Stomach (tissue), 4 donors: Measurements from ENCODE around the gene MYLK3.

Source experiments
- POLR2A ChIP-seq, 4 donors: fragments of 450-650 bp; IDR thresholded peaks; one replicate each; pipeline ENCODE4 v1.6.1; 2016; ENCODE audit warnings: antibody characterized with exemption in 4 of 4, control low read depth in 2 of 4, mild to moderate bottlenecking in 1 of 4, moderate library complexity in 1 of 4
- TF ChIP-seq, protein P1 (sequence below), 7 experiments: fragments of 450-650 bp in 4 of 7; fragments of 200-600 bp in 3 of 7; sonication (generic) in 3 of 7; IDR thresholded peaks; one replicate each; pipeline ENCODE4 v1.5.1; 2016 to 2019; ENCODE audit warnings: antibody characterized with exemption in 7 of 7, control low read depth in 2 of 7, mild to moderate bottlenecking in 1 of 7

- TF ChIP-seq POLR2A (IDR thresholded peaks at IDR 0.05), result no peak
- TF ChIP-seq, protein P1, sequence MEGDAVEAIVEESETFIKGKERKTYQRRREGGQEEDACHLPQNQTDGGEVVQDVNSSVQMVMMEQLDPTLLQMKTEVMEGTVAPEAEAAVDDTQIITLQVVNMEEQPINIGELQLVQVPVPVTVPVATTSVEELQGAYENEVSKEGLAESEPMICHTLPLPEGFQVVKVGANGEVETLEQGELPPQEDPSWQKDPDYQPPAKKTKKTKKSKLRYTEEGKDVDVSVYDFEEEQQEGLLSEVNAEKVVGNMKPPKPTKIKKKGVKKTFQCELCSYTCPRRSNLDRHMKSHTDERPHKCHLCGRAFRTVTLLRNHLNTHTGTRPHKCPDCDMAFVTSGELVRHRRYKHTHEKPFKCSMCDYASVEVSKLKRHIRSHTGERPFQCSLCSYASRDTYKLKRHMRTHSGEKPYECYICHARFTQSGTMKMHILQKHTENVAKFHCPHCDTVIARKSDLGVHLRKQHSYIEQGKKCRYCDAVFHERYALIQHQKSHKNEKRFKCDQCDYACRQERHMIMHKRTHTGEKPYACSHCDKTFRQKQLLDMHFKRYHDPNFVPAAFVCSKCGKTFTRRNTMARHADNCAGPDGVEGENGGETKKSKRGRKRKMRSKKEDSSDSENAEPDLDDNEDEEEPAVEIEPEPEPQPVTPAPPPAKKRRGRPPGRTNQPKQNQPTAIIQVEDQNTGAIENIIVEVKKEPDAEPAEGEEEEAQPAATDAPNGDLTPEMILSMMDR (IDR thresholded peaks at IDR 0.05), result no peak
These were observed 2.5 kb downstream of the MYLK3 start for GRCh38 chr16:46745617-46746016.
